T-helper 1 cell (primary cell): Measurements from ENCODE around the gene FGF14.
"Not testable (repeated sequence)": the region's sequence is repeated elsewhere in the genome, so short reads cannot be mapped to it uniquely, and the experiment has no call there.

Experiments used
- DNase-seq, 5 donors: peaks; one replicate each; pipeline ENCODE4 v3.0.0-alpha.2; 2012 to 2020

The FGF14 gene

DNA sequence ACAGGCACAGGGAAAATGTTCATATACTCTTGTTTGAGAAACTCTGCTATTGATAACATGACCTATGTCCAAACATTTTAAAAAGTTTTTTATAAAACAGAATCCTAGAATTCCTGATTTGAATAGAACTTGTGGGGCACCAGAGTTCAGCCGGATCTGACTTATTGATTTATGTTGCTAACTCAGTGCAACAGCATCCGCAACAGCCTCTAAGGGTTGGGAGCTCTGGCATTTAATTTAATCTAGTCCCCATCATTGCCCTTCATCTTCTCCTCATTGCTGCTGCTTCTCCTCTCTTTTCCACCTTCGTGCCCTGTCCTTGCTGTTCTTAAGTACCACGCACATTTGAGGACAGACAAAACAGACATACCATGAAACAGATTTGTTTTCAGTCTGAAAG, 214.5 kb downstream of the FGF14 start:
- DNase-seq: no peak

DNA sequence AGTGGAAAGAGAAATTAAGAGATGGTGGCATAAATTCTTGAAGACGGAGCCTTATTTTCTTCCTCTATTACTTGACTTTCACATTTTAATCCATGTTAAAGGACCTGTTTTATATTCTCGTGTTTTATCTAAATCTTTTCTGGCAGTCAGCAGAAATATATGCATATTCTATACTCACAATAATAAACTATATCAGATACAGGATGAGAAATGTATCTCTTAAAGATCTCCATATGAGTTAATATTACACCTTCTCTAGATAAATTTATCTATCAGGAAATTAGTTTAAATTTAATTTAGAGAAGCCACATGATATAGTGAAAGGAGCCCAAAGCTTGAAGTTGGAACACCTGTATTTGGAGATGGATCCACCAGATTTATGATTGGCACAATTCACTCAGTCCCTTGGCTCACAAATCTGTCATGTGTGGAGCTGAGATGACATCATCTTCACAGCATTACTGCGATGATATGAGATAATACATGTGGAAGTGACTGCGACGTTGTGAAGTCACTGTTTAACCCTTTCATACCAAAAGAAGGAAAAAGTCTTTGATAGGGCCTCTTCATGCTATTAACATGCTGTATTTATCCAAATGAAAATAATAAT, 216.4 kb downstream of the FGF14 start:
- no peak for DNase-seq

DNA sequence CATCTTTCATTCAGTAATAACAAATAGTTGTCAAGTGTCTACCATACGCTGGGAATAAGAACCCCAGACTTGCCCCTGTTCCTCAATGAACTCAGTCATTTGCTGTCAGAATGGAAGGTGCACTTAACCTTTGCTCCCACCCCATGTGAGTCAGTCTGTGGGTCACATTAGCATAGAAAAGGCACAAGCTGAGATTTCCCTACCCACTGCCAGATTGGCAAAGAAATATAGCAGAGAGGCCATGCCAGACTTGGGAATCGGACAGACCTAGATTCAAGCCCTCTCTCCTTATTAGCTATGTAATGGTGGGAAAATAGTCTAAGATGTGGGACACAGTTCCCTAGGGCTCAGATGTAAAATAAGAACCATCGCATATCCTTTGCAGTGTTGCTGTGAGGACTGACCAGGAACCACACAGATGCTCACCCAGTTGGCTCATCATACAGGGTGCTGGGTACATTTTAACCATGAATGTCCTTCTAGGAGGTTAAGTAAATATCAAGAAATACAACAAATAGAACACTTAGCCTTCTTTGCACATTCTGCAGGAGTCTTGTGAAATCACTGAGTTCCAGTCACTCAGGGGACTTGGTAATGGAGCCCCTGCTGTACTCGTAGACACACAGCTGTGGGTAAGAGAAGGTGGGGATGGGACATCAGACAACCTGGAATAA, 218.2 kb downstream of the FGF14 start:
- no peak for DNase-seq

DNA sequence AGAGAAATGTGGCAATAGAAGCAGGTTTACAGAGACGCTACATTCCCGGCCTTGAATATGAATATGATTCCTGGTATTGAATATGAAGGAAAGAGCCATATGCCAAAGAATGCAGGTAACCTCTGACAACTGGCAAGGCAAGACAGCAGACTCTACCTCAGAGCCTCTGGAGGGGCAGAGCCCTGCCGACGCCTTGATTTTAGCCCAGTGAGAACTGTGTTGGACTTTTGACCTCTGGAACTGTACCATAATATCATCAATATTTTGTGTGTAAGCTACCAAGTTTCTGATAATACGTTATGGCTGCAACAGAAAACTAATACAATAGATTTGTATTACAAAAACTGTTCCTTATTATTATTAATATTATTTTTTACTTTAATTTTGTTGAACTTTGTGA, 219.7 kb downstream of the FGF14 start:
- DNase-seq: no peak

DNA sequence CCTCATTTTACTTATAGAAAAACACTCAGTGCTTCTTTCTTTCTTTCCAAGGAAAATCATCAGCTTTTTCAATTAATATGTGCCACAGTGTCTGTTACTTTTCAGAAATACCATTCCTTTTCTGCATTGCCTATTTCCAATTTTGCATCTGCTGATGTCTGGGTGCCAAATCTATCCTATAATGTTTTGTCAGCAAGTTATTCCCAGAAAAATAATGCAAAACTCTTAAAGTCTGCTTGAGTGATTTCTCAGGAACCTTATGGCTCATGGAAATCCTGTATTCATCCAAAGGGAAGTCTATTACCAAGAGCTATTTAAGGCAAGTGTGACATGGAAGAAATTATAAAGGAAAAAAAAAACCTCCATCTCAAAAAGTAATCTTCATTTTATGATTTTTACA, 224.4 kb downstream of the FGF14 start:
- DNase-seq: no peak

DNA sequence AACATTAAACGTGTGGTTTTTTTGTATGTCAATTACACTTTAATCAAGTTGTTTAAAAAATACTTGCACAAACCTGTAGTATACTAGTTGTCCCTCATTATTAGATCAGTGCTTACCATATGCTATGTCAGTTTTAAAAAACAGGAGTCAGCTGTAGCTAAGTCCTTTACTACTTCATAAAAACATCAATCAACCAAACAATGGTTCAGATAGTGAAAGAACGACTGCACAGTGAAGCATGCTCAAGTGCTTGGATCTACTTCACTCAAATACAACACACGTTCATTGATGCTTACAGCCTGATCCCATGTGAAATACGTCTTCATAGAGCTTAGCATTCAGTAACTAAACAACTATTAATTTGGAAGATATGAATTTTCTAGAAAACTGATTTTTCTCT, 225.0 kb downstream of the FGF14 start:
- no peak for DNase-seq

DNA sequence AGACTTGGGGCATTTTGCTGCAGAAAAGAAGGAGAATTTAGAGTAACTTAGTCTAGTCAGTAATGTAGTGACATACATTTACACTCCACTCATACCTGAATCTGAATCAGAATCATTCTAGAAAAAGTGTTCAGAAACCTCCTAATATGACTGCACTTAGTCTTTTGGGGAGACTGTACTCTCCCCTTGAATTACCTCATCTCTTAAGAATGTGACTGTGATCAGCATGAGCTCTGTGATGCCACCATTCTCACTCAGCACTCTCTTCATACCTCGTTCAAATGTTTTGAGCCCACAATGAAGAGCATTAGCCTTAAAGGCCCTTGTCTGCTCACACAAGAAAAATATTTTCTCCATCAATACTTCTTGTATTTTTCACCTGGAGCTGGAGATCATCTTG, 229.4 kb downstream of the FGF14 start:
- DNase-seq: no peak

DNA sequence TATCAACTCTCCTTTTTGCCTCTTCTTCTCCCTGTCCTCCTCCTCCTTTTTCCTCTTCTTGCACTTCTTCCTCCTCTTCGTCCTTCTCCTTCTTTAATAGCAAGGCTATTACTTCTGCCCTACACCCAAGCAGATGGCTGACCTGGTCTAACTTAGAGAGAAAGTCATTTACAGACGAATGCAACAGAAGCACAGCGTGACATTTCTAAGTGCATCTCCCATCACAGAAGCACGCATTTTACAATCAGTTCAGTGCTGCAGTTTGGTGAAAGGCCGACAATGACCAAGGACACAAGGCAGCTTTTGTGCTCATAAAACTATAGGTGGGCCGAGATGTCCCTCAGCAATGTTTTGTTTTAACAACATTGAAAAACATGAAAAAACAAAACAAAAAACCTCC, 231.5 kb downstream of the FGF14 start:
- no peak for DNase-seq

DNA sequence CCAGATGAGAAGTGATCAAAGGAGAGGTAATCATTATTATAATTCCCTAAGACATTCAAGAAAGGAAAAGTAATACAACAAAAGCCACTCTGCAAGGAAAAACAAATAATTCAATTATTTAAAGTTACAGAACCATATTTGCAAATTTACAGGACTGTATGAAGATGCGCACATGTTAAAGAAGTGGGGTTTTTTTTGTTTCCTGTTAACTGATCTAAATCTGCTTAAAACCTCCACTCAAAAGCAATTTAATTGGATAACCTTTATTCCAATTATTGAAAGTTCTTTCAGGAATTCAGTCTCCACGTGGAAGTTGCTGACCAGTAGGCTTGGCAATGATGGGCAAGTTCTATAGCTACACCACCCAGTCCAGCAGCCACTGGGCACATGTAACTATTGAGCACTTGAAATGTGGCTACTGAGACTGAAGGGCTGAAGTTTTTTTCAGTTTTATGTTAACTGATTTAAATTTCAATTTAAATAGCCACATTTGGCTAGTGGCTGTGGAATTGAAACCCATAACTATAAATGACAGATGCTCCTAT, 232.3 kb downstream of the FGF14 start:
- DNase-seq: no peak

DNA sequence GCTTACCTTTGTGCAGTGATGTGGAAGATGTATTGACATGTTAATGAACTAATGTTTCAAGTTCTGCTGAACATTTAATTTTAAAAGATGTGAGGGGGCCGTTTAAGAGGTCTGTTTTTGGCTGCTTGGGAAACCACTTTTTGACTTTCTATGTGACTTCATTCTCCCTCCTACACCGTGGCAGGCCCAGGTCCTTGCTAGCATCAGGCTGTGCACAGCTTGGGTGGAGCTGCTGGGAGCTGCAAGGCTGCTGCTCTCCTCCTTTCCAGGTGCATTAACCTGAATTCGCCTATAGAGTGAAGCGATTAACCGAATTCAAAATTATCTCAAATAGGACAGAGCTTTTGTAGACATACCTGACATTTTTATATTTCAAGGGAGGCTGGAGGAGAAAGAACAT, 249.1 kb downstream of the FGF14 start:
- no peak for DNase-seq

DNA sequence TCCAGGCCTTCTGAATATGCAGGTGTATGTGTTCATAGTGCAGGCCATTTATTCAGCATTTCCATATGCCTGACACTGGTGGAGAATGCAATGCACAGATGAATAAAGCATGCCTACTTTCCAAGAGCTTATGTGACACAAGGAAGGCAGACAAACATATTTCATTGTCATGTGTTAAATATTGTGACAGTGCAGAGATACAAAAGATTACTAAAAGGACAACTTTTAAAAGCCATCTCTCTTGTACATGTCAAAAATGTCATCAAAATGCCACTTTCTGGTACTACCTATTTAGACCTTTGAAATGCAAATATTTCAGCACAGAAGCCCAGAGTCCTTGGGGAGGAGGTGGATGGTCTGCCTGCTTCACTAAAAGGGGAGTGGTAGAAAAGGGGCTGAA, 254.5 kb downstream of the FGF14 start:
- DNase-seq: no peak

DNA sequence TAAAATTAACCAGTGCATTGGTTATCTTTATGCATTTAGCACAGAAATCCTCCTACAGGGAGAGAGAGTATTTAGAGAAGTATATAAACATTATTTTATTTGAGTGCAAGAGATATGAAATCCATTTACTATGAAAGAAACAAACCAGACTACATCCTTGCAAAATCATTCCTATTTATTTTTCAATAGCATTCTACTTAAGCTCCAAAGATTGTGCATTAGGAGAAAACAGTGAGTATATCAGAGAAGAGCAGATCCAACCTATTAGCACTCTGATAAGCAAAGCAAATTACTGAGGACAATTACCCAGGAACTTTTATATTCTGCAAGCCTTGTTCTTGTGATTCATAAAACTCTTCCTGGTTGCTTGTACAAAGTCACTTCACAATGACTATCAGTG, 256.1 kb downstream of the FGF14 start:
- no peak for DNase-seq

DNA sequence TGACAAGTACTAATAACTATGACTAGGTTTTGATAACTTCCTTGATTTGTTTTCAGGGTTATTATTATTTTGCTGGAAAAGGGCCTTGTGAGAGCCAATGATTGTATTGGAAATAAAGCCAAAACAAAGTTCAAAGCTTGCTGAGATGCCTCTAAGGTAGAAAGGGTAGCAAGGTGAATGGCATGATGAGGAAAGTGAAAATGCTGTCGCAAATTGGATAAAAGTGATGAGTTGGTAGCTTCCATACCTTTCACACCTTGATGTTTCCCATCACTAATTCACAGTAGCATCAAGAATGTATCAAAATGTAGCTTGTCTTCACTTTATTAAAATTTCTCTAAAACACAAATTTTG, 259.4 kb downstream of the FGF14 start:
- DNase-seq: no peak

DNA sequence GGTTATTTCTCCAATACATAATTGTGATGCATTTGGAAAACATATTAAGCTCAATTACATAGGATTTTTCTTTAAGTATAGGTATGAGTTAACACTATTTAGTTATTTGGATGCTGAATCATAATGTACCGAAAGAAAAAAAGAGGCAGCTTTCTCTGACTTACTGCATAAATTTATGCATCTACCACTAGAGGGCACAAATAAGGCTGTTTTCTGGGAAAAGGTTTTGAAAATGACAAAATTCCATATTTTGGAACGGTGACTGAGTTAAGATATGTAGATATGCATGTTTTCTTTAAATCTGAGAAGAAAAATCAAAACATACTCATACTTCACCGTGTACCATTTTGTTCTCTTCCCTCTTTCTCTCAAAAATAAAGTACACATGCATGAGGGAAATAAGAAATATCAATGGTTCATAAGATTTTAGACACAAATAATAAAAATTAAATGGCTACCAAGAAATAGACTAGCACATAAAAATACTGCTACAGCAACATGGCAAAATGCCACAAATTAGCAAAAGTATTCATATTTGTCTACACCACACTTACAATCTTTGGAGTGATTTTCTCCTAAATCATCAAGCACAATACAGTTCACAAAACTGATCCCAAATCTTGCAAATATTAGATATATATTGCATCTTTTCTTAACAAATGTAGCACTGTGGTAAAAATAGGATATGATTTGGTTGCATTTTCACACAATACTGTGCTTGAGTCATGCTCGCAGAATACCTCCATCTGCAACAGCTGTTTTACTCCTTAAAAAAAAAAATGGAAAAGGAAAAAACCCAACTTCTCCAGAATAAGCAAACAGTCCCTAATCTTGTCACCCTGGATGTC, 260.0 kb downstream of the FGF14 start:
- DNase-seq: no peak

DNA sequence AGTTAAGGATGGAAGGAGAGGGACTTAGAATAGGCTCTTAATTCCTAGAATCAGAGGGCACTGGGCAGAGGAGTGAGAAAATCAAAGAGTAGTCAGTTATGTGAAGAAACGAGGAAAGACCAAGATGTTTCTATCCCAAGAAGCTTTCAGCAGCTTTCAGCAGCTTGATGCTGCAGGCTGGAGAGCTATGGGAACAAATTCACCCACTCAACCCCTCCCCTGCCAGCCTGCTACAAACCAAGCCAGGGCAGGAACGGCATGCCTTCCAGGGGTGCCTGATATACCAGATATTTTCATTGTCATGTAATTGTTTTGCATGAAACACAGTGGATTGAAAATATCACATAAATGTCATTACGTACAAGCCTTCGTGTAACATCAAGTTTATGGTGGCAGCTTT, 262.2 kb downstream of the FGF14 start:
- no peak for DNase-seq

DNA sequence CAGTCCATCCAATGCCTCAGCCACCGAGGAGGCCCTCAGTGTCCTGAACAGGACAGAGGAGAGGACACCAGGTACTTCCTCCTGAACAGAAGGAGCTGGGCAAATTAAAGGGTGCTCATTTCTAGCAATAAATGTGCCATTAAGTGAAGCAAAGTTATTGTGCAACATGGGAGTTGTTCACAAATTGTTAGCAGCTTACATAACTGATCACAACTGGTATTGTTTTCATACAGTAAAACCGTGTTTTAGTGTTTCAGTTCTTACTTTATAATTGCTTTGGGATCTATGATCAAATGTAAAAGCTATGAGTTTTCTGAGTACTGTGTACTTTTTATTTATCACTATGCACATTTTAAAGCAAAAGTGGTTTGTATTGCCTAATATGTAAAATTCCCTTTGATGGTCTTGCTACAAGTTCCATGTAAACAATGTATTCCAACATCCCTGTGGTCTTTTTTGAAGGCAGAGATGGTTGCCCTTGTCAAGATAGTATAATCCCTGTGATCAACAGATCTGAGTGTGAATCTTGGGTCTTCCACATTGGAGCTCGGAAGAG, 263.1 kb downstream of the FGF14 start:
- no peak for DNase-seq

DNA sequence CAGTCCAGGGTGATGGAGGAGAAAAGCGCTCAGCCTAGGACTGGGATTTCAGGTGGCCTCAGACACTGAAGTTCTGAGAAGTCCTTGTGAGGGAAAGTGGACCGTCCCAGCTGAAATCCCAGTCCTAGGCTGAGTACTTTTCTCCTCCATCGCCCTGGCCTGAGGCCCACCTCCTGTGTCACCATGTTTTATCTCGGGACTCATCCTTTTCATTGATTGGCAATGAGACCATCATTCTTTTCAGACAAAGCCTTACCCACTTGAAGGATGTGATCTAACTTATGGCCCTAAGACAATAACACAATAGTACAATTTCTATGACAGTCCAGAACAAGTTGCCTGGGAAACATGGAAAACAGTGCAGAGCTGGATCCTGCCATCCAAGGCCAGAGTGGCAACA, 263.9 kb downstream of the FGF14 start:
- DNase-seq: not testable (repeated sequence)

DNA sequence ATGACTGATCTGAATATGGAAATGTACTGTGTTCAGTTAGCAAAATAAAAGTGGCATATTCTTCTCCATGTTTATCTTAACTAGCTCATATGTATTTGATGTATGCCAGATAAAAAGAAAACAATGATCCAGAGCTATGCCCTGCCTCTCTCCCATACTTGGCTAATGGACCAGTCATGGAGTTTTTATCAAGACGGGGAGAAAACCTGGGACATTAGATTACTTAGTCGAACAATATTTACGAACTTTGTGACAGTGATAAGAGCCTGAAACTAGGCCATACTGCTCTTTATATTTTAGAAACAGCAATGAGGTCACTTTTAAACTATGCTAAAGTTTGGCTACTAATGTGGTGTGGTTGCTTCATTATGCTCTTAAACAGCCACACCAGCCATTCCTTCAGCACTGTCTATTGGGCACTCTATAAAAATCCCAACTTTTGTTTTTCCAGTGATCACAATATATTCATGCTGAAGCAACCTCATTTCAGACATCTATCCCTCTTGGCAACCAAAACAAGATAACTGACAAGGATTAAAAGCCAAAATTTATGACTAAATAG, 265.0 kb downstream of the FGF14 start:
- DNase-seq: no peak

DNA sequence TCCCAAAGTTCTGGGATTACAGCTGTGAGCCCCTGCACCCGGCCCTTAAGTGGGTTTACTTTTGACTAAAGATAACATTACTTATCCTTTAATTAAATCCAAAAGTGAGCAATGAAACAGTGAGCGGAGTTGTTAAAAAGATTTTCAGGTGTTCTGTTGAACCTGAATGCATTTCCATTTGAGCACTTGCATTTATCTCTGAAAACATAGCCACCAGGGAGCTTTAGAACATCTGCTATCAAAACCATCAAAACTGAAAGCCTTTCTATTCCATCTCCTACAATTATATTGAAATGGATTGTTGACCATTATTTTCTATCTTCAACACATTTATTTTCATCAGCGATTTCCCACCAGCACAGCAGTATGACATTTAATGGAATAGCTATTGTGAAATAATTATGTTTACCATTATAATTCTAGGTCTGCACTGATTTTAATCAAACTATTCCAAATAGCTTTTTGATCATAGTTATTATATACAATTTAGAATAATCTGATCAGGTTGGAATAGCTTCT, 269.0 kb downstream of the FGF14 start:
- no peak for DNase-seq

DNA sequence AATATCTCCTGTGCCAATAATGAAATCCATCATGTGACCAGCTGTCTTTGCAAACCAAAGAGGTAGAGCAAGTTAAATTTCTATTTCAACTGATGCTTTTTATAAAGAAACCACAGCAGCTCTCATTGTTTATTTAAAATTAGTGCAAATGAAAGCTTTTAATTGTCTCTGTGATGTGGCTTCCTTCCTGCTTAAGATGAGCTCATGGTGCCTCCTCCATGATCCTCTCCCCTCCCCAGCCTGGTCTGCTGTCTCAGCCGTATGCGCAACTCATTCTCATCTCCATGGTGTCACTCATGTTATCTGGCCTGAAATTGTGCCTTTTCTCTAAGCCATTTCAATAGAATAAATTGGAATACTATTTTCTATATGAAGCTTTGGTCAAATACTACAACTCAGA, 270.6 kb downstream of the FGF14 start:
- no peak for DNase-seq

DNA sequence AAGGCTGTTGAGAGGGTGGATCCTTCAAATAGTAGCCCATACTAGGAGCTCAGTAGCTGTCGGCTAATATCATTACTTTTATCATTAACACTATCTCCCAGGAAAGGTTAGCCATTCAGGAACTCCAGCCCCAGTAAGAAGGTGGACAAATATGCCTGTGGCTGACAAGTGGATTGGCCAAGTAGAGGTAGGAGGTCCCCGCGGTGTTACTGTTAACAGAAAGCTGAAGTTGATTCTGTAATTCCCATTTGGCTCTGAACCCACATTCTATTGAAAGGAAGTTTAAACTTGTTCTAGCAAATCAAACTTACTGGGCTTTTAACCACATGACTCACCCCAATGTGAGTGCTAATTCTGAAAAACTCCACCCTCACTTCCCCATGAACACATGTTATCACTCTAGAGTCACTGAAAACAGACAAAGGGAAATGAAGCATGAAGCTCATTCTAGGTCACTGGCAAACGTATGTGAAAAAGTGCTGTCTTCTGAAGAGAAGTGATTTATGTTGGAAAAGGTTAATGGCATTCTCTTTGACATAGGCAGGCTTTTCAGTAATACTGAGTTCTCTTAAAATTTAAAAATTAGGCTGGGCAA, 273.5 kb downstream of the FGF14 start:
- DNase-seq: no peak

DNA sequence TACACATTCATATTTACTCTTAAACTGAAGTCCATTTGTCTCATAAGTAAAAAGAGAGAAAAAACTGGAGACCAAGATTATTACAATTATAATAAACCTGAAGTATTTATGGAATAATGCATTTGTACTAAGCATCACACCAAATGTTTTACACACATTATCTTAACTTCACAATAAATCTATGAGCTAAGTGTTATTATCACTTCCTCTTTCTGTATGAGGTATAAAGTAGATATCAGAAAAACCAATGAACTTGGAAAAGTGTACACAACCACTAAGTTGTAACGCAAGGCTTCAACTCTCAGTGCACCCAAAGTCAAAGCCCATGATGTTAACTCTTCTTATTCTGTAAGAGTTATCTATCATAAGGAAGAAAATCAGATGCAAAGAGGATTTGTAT, 274.7 kb downstream of the FGF14 start:
- no peak for DNase-seq

DNA sequence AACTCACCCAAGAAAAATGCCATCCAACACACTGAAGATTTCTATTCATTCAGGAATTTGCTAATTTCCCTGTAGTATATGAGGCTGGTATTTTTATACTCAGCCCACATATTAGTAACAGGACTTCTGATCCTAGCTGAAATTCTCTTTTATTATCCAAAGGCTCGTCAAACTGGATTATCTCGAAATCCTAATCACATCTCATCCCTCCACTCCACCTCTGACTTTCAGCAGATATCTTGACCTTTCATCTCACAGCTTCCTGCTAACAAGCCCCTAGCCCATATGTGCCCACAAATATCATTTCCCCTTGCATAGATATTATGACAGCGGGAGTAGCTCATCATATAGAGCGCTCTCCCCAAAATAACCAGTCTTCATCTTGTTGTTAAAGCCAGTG, 279.7 kb downstream of the FGF14 start:
- no peak for DNase-seq
